ENCODE measurements around the gene PMPCA.

- TF ChIP-seq, protein P1, sequence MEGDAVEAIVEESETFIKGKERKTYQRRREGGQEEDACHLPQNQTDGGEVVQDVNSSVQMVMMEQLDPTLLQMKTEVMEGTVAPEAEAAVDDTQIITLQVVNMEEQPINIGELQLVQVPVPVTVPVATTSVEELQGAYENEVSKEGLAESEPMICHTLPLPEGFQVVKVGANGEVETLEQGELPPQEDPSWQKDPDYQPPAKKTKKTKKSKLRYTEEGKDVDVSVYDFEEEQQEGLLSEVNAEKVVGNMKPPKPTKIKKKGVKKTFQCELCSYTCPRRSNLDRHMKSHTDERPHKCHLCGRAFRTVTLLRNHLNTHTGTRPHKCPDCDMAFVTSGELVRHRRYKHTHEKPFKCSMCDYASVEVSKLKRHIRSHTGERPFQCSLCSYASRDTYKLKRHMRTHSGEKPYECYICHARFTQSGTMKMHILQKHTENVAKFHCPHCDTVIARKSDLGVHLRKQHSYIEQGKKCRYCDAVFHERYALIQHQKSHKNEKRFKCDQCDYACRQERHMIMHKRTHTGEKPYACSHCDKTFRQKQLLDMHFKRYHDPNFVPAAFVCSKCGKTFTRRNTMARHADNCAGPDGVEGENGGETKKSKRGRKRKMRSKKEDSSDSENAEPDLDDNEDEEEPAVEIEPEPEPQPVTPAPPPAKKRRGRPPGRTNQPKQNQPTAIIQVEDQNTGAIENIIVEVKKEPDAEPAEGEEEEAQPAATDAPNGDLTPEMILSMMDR (conservative IDR thresholded peaks at IDR 0.05; ENCODE audit: low read length) = no peak
- TF ChIP-seq EZH2phosphoT487 (IDR thresholded peaks at IDR 0.05; ENCODE audit: borderline replicate concordance, low read depth, low read length) = no peak
Measured at GRCh38 chr9:136464241-136464640, 53.8 kb downstream of the PMPCA start.
